Stimulated activated CD4-positive, alpha-beta T cell treated with anti-CD3 and anti-CD28 coated beads, Interleukin-12 subunit alpha, Interleukin-12 subunit beta, amount 100 ng/mL, for 24 hours (primary cell): ENCODE data around the gene TCF7L2.

Source experiments
- DNase-seq, 2 experiments: peaks; one replicate each; pipeline ENCODE4 v3.0.0-alpha.2; 2020; ENCODE audit warnings: low read depth in 2 of 2

Gene TCF7L2

DNA sequence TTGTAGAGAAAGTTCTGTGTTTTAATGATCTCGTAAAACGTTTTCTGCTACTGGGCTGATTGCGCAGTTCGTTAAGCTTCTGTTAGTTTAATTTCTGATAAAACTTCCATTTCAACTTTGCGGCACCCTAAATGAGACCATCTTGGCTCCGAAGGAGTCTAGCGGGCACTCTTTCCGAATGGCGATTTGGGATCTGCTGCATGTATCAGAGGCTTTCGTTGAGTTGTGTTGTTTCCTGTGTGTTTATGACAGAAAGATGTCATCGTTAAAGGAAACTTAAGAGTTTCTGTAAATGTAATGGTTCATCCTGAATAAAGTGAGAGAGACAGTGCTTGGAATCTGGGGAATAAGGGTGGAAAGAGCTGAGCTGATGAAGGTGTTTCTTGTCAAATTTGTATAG lies 174.7 kb downstream of the TCF7L2 start:
- DNase-seq: no peak

DNA sequence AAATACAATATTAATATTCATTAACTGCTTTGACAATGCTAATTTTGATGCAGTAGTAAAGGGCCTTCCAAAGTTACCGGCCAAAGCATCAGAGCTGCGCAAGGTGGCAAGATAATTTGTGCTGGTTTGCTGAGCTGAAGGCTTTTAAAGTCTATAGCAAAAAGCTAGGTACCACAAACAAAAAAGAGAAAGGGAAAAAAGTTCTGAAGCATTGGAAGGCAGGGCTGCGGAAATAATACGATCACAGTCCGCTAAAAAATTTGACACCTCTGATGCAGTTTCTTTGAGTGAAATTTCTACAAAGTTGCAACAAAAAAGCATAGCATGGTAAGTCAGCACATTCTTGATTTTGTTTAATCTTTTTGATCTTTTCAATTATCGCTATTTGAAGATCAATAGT lies 175.6 kb downstream of the TCF7L2 start:
- DNase-seq: no peak

DNA sequence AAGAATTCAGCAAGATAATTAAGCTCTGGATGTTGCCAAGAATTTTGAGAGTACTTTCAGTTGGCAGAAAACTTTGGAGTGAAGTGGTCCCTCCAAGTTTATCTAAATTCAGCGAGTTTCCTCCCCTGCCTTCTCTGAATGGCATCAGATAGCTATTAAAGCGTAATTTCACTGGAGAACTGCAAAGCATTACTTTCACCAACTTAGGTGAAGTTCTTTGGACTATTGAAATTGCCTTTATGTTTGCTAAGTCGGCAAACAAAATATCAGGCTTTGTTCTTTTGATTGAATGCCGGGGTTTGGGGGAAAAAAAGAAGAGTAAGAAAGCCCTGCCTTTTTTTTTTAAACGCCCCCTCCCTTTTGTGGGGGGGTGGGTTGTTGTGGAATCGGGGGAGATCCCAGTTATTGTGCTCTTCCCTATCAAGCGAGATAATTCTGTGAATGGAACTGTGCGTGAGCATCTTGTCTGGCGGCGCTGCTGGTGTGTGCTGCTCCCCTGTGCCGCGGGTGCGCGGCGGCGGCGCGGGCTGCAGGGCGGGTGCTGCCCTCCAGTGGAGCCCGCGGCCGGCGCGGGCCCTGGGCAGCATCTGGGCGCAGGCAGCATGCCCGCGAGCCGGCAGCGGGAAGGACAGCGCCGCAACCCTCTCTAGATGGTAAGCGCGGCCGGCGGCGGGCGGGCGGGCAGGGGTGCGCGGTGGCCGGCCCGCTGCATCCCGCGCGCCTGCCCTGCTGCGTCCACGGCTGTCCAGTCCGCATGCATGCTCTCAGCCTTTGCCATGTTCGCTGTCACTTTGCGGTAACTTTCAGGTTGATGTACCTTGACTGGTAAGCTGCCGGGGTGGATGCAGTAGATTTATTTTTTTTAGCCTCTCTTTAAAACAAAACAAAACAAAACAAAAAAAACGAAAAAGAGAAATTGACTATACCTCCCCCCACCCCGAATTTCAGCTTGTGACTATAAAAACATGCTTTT lies 176.5 kb downstream of the TCF7L2 start:
- peak; percentile 2 to 23 for DNase-seq

DNA sequence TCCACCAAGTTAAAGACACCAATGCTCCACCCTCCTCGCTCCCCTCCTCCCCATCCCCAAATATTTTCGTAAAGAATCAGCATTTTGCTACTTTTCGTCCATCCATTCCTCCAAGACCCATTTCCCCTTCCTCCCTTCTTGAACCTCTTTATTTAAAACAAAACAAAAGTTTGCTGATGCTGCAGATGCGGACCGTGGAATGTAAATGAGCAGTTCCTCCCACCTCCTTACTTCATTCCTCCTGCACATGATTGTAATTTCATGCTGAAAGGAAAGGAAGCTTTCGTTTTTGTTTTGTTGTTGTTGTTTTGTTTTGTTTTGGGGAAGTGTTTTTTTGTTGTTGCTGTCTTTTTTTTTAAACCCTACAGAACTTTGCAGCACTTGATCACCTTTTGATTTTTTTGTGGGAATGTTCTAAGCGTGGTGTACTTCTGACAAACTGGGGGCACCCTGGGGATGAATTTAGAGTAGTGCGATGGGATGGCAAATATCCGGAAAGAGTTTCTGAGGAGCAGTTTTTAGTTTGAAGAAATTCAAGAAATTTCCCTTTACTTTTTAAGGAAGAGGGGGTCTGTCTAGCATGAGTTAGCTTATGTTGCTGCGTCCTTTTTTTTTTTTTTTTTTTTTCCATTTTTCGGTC lies 177.3 kb downstream of the TCF7L2 start:
- DNase-seq: no peak

DNA sequence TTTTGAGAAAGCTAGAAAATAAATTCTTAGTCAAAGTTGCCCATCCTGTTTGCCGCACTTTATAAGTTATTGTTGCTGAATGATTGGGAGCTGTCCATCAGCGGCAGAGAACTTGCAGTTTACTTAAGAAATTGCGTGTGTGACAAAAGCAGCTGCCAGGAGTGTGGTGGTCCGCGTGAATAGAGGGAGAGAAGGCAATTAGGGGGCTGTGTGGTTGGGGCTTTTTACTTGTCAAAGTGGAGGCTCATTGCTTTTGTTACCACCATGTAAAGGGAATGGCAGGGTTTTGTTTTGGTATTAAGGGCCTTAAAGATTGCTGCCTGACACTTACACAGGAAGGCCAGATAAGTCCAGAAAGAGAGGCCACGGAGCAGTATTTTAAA lies 177.8 kb downstream of the TCF7L2 start:
- no peak for DNase-seq

DNA sequence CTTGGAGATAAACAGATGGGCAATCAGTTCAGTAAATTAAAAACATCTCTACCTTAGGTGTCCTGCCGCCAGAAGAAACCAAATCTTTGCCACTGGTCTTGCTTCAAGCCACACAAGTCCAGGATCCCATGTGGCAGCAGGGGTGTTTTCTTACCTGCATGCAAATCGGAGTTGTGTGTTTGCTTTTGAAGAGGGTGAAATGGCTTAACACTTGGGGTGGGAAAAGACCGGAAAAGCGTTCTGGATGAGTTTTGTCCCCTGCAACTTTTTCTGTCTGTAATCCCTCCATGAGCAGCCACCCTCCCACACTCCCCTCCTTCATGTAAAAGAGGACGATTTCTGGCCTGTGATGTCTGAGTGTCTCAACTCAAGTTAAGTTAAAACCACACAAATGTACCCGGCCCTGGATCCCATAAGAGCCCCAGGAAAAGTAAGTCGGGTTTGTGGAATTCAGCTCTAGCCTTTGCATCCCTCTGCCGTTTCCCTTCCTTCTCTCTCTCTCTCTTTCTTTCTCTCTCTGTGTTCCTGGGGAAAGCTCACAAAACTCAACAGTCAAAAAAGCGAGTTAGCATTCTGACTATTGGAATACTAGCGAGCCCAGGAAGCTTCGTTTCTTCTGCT lies 178.5 kb downstream of the TCF7L2 start:
- DNase-seq: no peak

DNA sequence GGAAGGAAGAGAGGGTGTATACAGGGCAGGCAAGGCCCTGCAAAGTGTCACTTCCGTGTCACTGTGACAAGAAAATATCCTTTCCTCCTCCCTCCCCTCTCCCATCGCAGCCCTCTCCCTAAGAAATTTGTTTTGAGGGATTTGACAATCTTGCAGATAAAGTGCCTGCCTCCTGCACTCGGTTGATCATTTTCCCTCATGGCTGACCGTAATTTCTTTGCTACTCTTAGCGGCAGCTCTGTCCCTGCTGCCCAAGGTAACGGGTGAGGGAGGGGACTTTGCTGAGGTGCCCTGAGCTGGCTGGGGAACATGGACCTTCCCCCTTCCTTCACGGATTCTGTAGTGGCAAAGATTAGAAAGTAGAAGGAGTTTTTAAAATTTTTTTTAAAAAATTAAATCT lies 179.1 kb downstream of the TCF7L2 start:
- no peak for DNase-seq

DNA sequence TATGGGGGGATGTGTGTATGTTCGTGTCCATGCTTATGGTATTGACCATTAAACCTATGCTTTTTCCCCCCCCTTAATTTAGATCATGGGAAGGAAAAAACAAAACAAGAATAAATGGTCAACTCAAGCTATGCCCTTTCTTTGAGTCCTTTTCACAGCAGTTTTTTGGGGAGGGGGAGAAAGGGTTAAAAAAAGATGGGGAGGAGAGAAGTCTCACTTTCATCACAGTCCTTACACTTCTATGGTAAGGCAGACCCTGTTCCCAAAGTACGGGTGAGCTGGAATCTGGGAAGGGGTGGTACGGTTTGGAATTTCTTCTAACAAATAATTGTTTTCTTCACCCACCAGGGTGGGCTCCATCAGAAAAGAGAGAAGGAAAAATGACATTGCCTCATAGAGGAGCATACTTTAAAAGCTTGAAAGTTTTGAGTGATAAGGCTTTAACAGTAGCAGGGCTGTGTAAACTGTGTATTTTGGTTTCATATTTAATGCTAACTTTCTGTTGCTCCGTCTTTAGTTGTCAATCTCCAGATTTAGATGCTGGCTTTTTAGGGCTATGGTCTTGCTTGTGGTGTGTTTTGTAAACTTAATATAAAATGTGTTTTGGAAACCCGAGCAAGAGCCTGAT lies 180.1 kb downstream of the TCF7L2 start:
- no peak for DNase-seq

DNA sequence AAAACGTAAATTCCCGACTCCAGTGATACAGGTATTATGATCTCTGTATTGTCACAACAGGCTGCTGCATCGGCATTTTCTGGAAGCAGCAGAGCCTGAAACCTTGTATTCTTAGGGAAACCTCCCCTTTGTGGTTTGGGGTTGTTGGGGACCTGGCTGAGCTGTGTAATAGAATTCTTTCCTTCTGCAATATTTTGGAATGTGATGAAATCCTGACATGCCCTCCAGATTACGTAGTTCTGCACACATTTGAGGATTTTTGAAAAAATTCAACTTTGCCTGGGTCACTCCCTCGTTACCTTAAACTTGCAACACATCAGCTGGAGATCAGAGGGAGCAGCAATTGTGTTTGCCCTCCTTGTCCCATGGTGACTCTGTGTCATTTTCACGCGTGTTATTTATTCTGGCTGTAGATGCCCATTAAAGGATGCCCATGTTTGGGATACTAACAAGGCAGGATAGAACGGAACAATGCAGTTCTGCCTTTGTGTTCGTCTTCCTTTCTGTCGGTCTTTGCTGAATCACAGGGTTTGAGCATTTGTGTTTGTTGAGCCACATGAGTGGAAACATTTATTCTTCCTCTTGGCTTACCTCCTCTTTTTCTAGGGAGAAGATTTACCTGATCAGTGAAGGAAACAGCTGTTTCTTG lies 181.7 kb downstream of the TCF7L2 start:
- no peak for DNase-seq

DNA sequence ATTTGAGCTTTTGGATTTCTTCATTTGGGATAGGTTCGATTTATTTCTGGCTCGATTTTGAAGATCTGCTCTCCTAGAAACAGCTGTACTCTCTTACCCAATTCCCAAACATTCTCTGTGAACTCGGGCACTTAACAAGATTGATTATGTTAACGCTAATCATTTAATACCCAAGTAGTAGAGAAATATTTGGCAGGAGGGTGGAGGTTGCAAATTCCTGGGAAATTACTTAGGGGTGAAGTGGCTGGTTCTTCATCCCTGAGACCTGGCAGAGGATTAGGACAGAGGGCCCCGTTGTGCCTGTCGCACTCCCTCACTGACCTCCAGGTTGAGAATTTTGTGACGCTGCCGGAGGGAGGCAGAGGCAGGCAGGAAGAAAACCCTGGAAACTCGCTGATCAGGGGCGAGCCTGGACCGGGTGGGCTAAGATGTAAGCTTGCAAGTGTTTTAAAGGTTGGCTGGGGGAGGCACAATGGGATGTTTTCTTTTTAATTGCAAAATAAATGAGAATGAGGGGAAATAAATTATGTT lies 182.6 kb downstream of the TCF7L2 start:
- no peak for DNase-seq

DNA sequence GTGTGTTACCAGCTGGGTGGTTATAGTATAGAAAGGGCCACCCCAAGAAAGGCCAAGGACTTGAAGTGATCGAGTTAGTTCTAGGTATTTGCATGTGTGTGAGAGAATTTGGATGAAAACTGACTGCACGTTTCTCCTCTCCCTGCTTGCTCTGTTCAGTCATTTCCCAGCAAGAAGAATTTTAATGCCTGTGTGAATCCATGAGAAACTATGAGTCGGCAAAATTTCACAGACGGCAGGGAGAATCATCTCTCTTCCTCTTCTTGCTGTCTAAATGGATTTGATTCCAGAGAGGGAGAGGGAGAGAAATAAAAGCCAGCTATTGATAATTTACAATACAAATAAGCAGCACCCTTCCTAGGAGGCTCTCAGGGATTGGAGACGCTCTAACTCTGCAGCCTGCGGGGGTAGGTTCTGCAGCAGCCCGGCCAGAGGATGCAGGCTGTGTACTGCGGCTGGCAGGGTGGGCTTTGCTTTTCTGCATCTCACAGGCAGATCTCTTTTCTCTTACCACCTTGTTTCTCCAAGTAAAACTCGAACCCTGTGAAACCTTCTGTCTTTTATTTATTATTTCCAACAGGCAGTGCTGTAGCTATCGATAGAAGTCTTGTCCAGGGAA lies 183.6 kb downstream of the TCF7L2 start:
- DNase-seq: no peak

DNA sequence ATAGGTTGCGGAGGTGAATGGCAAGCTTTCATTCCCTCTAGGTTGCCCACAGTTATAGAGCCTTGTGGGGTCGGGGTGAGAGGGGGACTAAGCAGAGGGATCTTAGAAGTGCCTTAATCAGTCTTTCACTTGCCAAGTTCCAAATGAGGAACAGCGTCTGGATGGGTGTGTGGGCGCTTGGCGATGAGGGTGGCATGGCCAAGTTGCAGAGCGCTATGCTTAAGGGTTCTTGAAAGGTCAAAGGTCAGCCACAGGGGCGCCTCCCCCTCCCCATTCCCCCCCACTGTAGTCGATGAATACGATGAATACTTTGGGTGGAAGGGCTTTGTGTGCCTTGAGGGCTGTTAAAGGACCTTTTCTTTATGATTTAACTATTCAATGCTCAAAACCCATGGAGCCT lies 185.0 kb downstream of the TCF7L2 start:
- no peak for DNase-seq

DNA sequence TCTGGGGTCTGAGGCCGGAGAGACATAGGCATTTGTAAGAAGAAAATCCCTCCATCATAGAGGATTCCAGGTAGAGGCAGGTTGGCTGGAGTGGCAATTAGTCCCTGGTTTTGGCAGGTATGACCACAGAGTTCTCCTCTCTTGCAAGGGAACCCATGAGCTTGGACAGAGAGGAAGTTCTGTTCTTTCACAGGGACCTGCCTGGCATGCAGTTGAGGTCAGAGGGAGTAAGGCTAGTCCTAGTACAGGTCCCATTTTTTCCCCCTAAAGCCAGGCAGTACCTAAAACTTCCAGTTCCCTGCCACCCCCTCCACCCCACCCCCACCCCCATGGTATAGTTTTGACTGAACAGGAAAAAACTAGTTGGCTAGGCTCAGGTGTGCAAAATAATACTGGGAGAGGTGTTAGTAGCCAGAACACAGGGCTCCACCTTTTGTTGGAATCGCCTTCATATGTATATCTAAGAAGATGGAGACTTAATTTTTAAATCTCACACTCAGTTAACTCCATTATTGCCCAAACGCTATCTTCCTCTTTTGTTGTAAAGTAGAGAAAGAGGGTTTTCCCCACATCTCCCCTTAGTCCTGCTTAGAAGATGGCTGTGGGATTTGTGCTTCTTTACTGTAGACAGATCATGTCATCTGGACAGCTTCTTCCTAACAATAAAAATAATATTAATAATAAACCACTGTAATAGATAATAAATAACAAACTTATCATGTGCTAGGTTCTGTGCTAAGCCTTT lies 188.1 kb downstream of the TCF7L2 start:
- no peak for DNase-seq

DNA sequence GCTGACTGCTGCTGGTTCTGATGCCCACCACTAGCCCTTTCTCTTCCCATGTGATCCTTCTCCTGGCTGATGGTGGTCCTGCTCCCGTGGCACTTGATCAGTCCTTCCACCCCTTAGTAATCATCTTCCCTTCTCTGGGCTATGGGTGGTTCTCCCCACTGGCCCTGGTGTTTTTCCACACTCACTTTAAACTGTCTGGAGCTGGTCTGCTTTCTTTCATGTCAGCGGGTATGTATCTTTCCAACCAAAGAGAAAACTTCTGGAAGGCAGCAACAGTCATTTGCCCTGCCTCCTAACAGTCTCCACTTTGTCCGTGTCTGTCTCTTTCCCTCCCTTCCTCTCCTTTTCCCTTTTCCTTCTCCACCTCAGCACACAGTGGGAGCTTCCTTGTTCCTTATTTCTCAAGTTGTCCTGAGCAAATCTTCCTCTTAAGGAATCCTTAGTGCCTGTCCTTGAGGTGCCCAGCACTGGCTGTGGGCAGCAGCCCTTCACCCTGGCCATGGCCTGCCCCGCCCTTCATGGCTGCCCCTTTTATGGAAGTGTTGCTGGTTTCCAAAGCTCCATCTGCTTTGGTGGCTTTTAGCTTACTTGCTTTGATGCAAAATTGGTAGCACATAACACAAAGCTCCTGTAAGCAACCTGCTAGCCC lies 189.0 kb downstream of the TCF7L2 start:
- DNase-seq: no peak

DNA sequence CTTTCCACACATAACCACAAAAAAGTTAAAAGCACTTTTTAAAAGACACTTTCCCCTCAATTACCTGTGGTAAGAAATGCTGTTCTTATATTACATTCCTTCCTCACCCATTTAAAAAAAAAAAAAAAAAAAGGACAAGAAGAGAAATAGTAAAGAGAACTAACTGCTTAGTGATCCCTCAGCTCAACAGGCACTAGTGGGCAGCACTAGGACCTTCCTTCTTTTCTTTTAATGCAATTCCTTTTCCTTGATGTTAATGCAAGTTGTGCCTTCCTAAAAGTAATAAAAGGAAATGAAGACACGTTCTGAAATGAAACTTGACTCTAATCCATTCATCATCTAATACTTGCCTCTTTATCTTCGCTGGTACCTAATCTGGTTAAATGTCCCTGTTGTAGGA lies 189.7 kb downstream of the TCF7L2 start:
- no peak for DNase-seq

DNA sequence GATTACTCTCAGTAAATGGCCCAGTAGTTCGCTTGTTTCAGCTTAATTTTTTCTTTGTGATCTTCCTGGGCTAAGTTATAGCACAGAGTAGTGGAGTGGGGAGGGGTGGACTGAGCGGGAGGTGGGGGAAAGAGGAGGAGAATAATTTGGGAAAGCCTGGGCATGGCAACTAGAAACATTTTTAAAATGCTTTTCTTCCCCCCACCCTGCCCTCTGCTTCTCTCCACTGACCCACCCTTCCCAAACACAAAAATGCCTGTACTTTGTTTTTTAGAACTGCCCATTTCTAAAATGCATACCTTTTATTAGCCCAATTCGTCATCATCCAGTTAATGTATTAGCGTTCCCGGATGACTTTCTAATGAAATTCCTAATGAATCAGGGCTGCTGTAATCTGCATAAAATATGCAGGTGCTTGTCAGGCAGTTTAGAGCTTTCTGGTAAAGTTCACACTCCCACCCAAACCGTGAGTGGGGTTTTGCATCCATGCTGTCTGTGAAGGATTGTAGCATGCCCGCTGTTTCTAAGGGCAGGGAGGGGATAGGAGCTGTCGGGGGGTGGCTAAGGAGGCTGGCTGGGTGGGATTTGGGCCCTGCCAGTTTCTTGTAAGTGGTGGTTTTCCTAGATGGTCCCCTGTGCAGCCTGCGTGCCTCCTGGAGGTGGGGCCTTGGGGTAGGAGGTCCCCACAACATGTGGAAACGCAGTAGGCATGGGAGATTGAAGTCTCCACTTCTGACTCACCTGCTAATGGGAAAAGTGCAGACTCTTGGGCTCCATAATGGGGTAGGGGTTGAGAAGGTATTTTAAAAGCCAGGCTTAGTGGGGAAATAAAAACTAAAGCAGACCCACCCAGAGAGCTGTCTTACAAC lies 190.3 kb downstream of the TCF7L2 start:
- no peak for DNase-seq

DNA sequence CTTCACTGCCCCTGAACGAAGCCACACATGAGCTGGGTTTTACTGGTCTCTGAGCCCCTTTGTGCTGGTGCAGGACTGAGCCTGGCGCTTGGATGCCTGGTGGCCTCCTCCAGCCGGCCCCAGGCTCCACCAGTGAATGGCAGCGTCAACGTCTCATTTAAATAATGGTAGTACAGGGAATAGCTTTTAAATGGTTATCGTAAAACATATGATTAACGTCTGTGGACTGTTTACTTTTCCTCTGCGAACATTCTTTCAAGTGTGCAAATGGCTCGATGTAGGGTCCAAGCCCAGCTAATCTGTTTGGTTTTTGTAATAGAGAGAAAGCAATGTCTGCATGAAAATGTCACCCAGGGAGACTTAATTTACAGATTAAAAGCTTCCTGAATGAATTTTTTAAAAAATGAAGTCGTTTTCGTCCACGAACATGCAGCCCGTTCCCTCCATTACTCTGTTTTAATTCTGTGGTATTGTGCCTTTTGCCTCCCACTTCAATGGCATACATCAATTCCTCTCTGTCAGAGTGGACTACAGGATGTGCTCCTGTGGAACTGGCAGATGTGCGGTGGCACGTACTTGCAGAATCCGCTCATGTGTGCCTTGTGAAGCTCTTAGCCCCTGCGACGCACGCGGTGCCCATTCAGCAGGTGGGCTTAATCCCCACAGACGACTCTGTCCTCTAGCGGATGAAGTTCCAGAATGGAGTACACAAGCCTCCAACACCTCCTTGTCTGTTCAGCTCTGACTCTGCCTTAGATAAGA lies 192.7 kb downstream of the TCF7L2 start:
- DNase-seq: no peak

DNA sequence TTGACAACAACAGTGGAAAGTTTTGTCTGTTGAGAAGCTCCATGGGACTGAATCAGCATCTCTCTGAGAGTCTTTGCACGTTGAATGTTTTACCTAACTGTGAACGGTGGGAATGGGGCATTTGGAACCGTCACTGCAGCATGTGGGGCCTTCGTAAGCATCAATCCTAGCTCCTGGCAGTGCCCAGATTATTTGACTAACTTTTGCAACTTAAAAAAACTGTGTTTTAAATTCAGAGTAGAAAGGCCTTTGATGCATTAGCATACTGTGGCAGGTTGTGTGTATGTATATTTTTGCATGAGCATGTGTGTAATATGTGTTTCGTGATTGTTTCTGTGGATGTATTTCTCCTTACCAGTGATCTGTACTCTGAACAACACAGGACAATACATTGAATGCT lies 194.5 kb downstream of the TCF7L2 start:
- no peak for DNase-seq
